Activated T-helper 1 cell treated with anti-CD3 and anti-CD28 coated beads, Interleukin-12 subunit alpha, Interleukin-12 subunit beta, Interleukin-2, Interleukin-4 antibody, amounts not matched to agents 30 ng/mL and 10 ng/mL and 1 ng/mL, durations not matched to agents 14 hours and 24 hours and 36 hours (primary cell): ENCODE results near the gene TMTC2. TPM values are rescaled to one million over a fixed set of nuclear protein-coding genes. Genes with fewer than 3 reads are reported as not detected.
"Not testable (repeated sequence)": the region's sequence is repeated elsewhere in the genome, so short reads cannot be mapped to it uniquely, and the experiment has no call there.

Experiments used
- DNase-seq: peaks from one replicate; pipeline ENCODE4 v3.0.0; 2021; ENCODE audit warnings: low spot score
- H3K27ac Mint-ChIP-seq: one replicate; pipeline ENCODE4 v1.8.0; 2021; ENCODE audit warnings: mild to moderate bottlenecking, mixed read lengths
- H3K27me3 Mint-ChIP-seq: one replicate; pipeline ENCODE4 v1.8.0; 2022; ENCODE audit warnings: mild to moderate bottlenecking, moderate library complexity, mixed read lengths; ENCODE audit not compliant: insufficient read depth
- H3K36me3 Mint-ChIP-seq: one replicate; pipeline ENCODE4 v1.8.0; 2021; ENCODE audit warnings: low read depth, mixed read lengths
- H3K4me1 Mint-ChIP-seq: one replicate; pipeline ENCODE4 v1.8.0; 2021; ENCODE audit warnings: low read depth, mixed read lengths
- H3K4me3 Mint-ChIP-seq: one replicate; pipeline ENCODE4 v1.8.0; 2021; ENCODE audit warnings: mild to moderate bottlenecking, moderate library complexity, mixed read lengths
- H3K9me3 Mint-ChIP-seq: one replicate; pipeline ENCODE4 v1.8.0; 2021; ENCODE audit warnings: mixed read lengths
- intact Hi-C: fragments of 100-400 bp; cut with micrococcal nuclease; formaldehyde crosslinking; loops from one replicate; pipeline ENCODE4 v1.15.1; 2024
- total RNA-seq: library from RNA; stranded (reverse); gene quantifications from 2 replicates; pipeline ENCODE4 v1.2.3, GENCODE V29; 2022

TMTC2 gene
- total RNA-seq, 1 donor from 2014 or later = 2.6 TPM

DNA sequence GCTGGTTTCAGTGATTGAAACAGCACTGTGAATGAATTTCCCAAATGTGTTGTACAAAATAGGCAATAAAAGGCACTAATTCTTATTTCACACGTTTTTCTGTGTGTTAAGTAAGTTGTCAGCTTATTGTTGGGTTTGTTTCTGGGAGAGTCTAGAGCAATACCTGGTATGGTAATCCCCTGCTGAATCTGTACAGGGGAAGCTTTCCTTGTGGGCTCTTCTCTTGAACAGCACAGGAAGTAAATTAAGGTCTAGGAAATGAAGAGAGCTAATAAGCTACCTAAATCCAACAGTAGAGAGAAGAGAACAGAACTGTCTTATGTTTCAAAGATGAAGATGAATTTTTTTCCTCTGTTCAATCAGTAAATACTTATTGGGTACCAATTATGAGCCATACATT is 406.7 kb downstream of the TMTC2 start:
- intact Hi-C loops = no loop called here
- Mint-ChIP-seq H3K36me3 (no peaks in the 10 kb centered on the region), H3K27me3 (no peaks in the 10 kb centered on the region), H3K9me3 (no peaks in the 10 kb centered on the region), H3K27ac (no peak overlapping the region), H3K4me1 (no peaks in the 10 kb centered on the region), H3K4me3 (no peak overlapping the region)
- DNase-seq = no peak

DNA sequence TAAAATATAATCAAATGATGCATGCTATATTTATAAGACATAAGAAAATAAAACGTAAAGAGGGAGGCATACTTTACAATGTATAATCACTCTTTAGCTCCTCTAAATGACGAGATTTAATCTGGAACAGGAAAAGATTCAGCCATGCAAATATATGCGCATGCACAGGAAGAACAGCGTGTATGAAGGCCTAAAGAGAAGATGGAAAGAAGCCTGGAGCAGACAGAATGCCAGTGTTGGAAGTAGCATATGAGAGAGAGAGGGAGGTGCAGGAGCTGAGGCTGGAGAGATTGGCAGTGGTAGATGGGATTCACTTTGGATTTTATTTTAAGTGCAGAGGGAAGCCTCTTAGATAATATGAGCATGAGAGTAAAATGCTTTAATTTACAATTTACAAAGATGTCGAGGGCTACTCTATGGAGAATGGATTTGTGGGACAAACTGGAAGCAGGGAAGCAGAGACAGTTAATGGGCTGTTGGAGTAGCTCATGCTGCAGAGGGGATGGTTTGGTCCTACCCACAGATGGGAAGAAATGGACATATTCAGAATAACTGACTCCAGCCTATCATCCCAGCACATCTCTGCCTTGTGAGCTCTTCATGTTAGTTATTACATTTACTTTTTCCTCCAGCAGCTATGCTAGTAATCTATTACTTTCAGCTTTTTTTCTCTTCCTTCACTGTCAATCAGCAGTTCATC is 411.1 kb downstream of the TMTC2 start:
- no peaks in the 10 kb centered on the region for H3K4me1 Mint-ChIP-seq
- H3K36me3 Mint-ChIP-seq = no peaks in the 10 kb centered on the region
- H3K4me3 Mint-ChIP-seq = no peak overlapping the region
- DNase-seq = no peak
- intact Hi-C loops = no loop called here
- no peaks in the 10 kb centered on the region for H3K9me3 Mint-ChIP-seq
- no peak overlapping the region for H3K27ac Mint-ChIP-seq
- no peaks in the 10 kb centered on the region for H3K27me3 Mint-ChIP-seq

DNA sequence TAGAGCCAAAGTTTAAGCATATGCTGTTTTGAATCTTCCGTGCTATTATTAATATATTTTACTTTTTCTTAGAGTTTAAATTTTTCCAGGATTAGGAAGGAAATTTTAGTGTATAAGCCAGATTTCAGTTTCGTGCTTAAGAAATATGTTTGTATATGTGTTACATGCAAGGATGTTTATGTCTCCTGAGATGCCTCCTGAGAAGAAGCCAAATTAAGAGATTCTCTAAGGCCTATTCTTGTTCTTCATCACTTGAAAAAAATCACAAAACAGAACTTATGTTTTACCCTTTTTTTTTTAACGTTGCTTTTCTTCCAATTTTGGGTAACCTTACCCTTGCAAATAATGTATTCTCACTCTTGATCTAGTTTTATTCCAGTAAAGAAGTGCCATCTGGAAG is 412.7 kb downstream of the TMTC2 start:
- no peaks in the 10 kb centered on the region for H3K4me1 Mint-ChIP-seq
- no peaks in the 10 kb centered on the region for H3K9me3 Mint-ChIP-seq
- H3K27me3 Mint-ChIP-seq = no peaks in the 10 kb centered on the region
- DNase-seq = no peak
- intact Hi-C loops = no loop called here
- no peaks in the 10 kb centered on the region for H3K36me3 Mint-ChIP-seq
- H3K4me3 Mint-ChIP-seq = no peak overlapping the region
- H3K27ac Mint-ChIP-seq = no peak overlapping the region

DNA sequence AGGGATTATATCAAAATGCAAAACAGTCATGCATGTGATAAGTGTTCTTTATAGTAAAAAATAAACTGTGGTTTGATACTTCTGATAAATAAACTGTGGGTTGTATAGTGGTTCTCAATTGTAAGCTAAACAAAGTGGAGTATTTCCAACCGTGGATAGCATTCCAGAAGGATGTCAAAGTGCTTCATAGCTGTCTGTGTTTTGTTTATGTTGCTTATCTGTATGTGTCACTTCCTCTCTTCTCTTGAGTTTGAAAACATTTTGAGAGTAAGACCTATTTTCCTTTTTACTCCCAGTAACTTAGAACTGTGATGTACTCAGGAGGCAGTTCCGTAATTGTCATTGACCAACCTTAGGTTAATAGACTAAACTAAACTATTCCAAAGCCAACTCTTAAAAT is 415.8 kb downstream of the TMTC2 start:
- no peaks in the 10 kb centered on the region for H3K4me1 Mint-ChIP-seq
- H3K9me3 Mint-ChIP-seq = no peaks in the 10 kb centered on the region
- DNase-seq = no peak
- H3K36me3 Mint-ChIP-seq = no peaks in the 10 kb centered on the region
- H3K27me3 Mint-ChIP-seq = no peaks in the 10 kb centered on the region
- no peak overlapping the region for H3K27ac Mint-ChIP-seq
- intact Hi-C loops = no loop called here
- no peak overlapping the region for H3K4me3 Mint-ChIP-seq

DNA sequence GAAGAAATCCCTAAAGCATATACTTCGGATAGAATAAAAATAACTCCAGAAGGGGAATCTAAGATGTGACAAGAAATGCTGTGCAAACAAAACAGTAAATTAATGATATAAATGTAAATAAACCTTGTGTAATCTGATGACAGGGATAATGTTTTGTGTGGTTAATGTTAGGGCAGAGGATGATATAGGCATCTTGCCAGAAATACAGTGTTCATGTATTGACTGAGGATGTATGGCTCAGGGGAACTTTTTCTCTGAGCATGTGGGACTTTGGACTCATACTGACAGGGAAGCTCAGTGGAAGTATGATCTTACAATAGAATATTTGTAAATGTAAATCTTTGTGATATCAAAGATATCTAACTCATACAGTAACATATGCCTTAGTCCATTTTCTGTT is 420.2 kb downstream of the TMTC2 start:
- H3K36me3 Mint-ChIP-seq = no peaks in the 10 kb centered on the region
- H3K27me3 Mint-ChIP-seq = no peaks in the 10 kb centered on the region
- no peak for DNase-seq
- no peaks in the 10 kb centered on the region for H3K9me3 Mint-ChIP-seq
- no peak overlapping the region for H3K27ac Mint-ChIP-seq
- H3K4me3 Mint-ChIP-seq = no peak overlapping the region
- intact Hi-C loops = no loop called here
- H3K4me1 Mint-ChIP-seq = no peaks in the 10 kb centered on the region

DNA sequence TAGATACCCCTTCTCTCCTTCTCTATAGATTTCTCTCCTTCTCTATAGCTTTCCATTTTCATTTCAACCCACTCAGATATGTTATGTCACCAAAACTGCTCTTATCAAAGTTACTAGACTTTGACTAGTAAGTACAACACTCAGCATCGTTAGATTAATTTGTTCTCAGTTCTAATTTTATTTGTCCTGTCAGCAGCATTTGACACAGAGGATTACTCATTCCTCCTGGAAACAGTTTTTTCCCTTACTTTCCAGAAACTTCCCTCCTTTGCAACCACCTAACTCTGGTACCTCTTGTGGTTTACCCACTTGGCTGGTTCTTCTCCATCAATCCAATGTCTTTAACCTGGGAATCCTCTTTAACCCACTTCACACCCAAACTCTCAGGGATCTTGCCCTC is 423.7 kb downstream of the TMTC2 start:
- H3K27ac Mint-ChIP-seq = no peak overlapping the region
- no peak overlapping the region for H3K4me3 Mint-ChIP-seq
- no peaks in the 10 kb centered on the region for H3K36me3 Mint-ChIP-seq
- no peaks in the 10 kb centered on the region for H3K4me1 Mint-ChIP-seq
- intact Hi-C loops = no loop called here
- H3K9me3 Mint-ChIP-seq = no peaks in the 10 kb centered on the region
- DNase-seq = no peak
- H3K27me3 Mint-ChIP-seq = no peaks in the 10 kb centered on the region

DNA sequence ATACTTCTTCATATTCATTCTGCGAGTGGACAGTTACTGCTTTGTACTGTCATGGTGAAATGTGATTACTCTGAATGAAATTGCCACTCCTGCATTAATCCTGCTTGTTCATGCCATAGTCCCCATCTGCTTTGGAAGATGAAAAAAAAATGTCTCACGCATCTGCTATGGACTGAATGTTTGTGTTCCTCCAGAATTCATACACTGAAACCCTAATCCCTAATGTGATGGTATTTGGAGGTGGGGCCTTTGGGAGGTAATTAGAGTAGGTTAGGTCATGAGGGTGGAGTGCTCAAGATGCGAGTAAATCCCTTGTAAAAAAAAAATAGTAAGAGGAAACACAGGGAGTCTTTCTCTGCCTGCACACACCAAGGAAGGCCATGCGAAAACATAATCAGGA is 427.2 kb downstream of the TMTC2 start:
- no peaks in the 10 kb centered on the region for H3K27me3 Mint-ChIP-seq
- H3K4me3 Mint-ChIP-seq = no peak overlapping the region
- no peak for DNase-seq
- H3K4me1 Mint-ChIP-seq = no peaks in the 10 kb centered on the region
- intact Hi-C loops = no loop called here
- H3K36me3 Mint-ChIP-seq = no peaks in the 10 kb centered on the region
- no peak overlapping the region for H3K27ac Mint-ChIP-seq
- H3K9me3 Mint-ChIP-seq = peaks cover 3% of the 10 kb centered on the region

DNA sequence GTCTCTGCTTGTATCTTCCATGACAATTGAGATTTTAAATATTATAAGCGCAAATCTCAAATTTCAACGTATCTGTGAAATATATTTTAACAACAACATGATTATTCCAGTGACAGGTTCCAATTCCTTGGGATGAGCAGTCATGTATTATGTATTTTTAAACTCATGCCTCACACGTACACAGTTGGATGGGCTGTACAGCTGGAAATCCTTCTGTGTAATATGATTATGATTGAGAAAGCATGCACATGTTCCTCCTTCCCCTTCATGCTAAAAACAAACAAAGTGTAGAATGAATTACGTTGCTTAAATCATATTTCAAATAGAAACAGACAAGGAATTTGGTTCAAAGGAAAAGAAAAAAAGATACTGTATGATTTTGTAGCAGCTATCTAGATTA is 428.3 kb downstream of the TMTC2 start:
- no peak overlapping the region for H3K27ac Mint-ChIP-seq
- DNase-seq = no peak
- no peaks in the 10 kb centered on the region for H3K27me3 Mint-ChIP-seq
- H3K36me3 Mint-ChIP-seq = no peaks in the 10 kb centered on the region
- peaks cover 12% of the 10 kb centered on the region for H3K9me3 Mint-ChIP-seq
- H3K4me1 Mint-ChIP-seq = no peaks in the 10 kb centered on the region
- intact Hi-C loops = no loop called here
- H3K4me3 Mint-ChIP-seq = no peak overlapping the region

DNA sequence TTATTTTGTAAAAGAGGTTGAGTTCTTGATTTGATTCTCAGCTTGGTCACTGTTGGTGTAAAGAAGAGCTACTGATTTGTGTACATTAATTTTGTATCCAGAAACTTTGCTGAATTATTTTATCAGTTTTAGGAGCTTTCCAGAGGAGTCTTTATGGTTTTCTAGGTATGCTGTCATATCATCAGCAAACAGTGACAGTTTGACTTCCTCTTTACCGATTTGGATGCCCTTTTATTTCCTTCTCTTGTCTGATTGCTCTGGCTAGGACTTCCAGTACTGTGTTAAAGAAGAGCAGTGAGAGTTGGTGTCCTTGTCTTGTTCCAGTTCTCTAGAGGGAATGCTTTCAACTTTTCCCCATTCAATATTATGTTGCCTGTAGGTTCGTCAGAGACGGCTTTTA is 431.2 kb downstream of the TMTC2 start:
- H3K4me1 Mint-ChIP-seq, H3K36me3 Mint-ChIP-seq, DNase-seq, H3K27me3 Mint-ChIP-seq, intact Hi-C loops, H3K27ac Mint-ChIP-seq, H3K4me3 Mint-ChIP-seq: not testable (repeated sequence)
- H3K9me3 Mint-ChIP-seq = peaks cover 18% of the 10 kb centered on the region

DNA sequence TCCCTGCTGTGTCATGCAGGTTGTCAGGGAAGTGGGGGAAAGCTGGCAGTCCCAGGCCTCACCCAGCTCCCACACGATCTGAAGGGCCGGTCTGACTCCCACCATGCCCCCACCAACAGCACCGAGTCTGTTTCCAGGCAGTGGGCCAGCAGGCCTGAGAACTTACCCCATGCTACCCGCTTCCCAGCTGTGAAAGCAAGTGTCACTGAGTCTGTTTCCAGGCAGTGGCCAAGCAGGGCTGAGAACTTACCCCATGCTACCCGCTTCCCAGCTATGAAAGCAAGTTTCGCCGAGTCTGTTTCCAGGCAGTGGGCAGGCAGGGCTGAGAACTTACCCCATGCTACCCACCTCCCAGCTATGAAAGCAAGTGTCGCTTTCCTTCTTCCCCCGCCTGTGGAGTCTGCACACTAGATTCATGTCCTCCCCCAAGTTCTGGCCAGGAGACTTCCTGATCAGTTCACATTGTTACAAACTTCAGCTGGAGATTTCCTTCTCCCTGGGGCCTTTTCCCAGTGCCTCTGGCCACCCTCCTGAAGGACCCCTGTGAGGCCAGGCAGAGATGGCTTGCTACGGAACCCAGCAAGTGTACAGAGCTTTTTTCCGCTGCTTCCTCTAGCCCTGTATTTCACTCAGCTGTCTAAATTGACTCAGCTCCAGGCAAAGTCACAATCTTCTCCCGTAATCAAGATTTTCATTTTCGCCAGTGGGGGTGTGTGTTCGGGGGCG is 435.4 kb downstream of the TMTC2 start:
- H3K9me3 Mint-ChIP-seq = peaks cover 18% of the 10 kb centered on the region
- no peak overlapping the region for H3K27ac Mint-ChIP-seq
- no peaks in the 10 kb centered on the region for H3K36me3 Mint-ChIP-seq
- H3K27me3 Mint-ChIP-seq = no peaks in the 10 kb centered on the region
- H3K4me1 Mint-ChIP-seq = no peaks in the 10 kb centered on the region
- DNase-seq = no peak
- H3K4me3 Mint-ChIP-seq = no peak overlapping the region
- intact Hi-C loops = no loop called here

DNA sequence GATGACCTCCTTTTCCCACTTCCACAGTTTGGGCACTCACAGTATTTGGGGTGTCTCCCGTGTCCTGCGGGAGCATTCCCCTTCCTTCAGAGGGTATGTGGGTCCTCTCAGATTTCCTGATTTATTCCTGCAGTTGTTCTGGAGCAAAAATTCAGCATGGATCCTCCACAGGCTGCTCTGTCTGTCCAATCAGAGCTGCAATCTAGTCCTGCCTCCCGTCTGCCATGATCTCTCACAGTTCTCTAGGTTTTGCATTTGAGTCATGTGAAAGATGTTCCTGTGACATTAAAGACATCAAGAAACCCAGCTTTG is 435.9 kb downstream of the TMTC2 start:
- no peaks in the 10 kb centered on the region for H3K36me3 Mint-ChIP-seq
- H3K27me3 Mint-ChIP-seq = no peaks in the 10 kb centered on the region
- DNase-seq = no peak
- no peak overlapping the region for H3K4me3 Mint-ChIP-seq
- peaks cover 18% of the 10 kb centered on the region for H3K9me3 Mint-ChIP-seq
- no peaks in the 10 kb centered on the region for H3K4me1 Mint-ChIP-seq
- H3K27ac Mint-ChIP-seq = no peak overlapping the region
- intact Hi-C loops = no loop called here

DNA sequence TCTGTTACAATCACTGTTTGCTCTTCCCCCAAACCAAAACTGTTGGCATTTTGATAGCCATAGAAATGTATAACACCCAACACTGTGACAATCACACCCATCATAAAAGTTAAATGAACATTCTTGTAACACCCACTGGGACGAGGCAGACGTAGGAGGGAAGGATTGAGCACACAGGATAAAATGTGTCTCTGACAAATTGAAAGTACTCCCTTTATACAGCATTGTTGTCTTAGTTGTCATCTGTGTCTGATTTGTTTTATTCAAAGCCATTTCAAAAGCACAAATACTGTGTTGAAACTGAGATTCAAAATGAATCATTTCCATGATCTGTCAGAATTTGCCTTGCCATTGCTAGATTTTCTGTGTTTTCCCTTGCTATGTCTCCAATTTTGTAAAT is 436.3 kb downstream of the TMTC2 start:
- DNase-seq = no peak
- intact Hi-C loops = no loop called here

DNA sequence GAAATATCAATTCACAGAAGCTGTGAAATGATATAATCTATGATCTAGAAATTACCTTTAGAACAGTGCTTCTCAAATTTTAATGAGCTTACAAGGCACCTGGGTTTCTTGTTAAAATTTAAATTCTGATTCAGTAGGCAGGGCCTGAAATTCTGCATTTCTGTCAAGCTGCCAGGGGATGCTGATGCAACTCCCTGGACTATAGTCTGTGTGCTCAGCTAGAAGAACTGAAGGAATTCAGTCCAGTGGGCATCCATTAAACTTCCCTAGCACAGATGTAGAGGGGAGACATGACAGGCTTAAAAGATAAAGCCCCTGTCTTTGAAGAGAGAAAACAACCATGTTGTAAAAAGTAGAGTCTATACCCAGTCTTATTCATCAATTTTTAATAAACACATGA is 441.8 kb downstream of the TMTC2 start:
- Mint-ChIP-seq H3K4me1 (no peaks in the 10 kb centered on the region), H3K27ac (no peak overlapping the region), H3K9me3 (no peaks in the 10 kb centered on the region), H3K36me3 (no peaks in the 10 kb centered on the region), H3K4me3 (no peak overlapping the region), H3K27me3 (no peaks in the 10 kb centered on the region)
- intact Hi-C loops = no loop called here
- DNase-seq = no peak

More for the DNA sequence above, 436.3 kb downstream of the TMTC2 start:
- Mint-ChIP-seq H3K9me3 (peaks cover 18% of the 10 kb centered on the region), H3K27me3 (no peaks in the 10 kb centered on the region), H3K4me1 (no peaks in the 10 kb centered on the region), H3K36me3 (no peaks in the 10 kb centered on the region), H3K27ac (no peak overlapping the region), H3K4me3 (no peak overlapping the region)

DNA sequence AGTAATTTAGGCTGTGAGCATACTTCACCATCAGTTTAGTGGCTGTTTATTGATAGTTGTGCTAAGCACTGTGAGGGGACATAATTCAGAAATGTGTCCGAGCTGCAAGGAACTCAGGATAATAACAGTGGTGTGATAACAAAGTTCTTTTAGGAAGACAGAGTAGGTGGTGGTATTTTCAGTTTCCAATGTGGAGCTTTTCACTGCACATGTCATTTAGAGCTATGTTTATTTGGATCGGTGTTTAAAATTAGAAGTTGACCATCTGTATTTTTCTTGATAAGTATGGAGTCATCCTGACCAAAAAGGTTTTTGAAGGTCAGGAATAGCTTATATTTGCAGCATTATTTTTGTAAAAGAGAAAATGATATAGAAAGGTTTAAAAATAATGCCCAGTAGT is 443.5 kb downstream of the TMTC2 start:
- Mint-ChIP-seq H3K9me3 (no peaks in the 10 kb centered on the region), H3K36me3 (no peaks in the 10 kb centered on the region), H3K27ac (no peak overlapping the region), H3K4me1 (no peaks in the 10 kb centered on the region), H3K27me3 (no peaks in the 10 kb centered on the region), H3K4me3 (no peak overlapping the region)
- no peak for DNase-seq
- intact Hi-C loops = no loop called here
